Right forelimb (tissue), 1 donor: ENCODE data around the gene EIF4H.
"Not testable (repeated sequence)": the region's sequence is repeated elsewhere in the genome, so short reads cannot be mapped to it uniquely, and the experiment has no call there.

Experiments used
- DNase-seq: peaks from one replicate; pipeline ENCODE4 v3.0.0-alpha.2; 2018

EIF4H gene

DNA sequence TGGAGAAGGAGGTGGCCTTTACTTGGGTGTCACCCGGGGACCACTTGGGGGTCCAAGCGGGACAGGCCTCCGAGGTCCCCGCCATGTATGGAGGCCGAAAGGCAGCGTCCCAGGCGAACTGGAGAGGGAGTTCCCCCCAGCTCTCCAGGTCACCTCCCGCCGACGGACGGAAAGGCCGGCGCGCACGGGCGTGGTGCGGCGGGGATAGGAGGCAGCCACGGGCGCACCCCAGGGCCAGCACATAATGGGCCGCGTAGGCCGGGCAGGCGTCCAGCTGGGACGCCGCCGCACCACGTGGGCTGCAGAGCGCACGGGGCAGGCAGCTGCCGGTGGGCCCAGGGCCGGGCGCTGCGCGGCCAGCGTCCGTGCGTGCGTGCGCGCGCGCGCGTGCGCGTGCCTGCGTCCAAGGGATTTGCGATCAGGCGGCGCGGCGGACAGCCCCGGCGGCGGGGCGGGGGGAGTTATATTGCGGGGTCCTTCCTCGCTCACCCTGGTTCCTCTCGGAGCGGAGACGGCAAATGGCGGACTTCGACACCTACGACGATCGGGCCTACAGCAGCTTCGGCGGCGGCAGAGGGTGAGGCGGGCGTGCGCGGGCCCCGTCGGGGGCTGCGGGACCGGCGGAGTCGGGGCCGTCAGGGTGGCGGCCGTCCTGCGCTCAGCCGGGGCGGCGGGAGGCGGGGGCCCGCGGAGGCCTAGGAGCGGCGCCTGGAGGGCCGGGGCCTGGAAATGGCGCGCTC, at the start of gene EIF4H:
TSS of gene EIF4H (plus strand) at position 491 of the 740 bp plus-strand sequence. CDS start at position 519, 28 bp downstream.
- peak; percentile 99 for DNase-seq

- no peak for DNase-seq
Measured at GRCh38 chr7:74126220-74126880, 47.8 kb upstream of the EIF4H start.

DNA sequence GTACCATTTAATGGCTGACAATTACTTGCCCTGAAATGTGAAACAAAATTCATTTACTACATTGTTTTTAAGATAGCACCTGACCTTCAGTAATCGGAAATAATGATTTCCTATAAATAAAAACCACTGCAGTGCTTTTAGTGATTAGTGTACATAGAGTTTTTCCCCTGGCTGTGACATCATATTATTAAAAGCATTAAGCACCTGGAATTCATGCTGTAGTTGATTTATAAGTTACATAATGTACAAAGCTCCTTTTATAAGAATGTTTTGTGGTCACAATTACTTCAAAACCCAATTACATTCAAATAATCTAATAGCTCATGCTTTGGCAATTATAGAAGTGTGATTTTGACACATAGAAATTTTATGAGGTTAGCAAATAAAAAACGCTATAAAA, 44.3 kb upstream of the EIF4H start:
- no peak for DNase-seq

DNA sequence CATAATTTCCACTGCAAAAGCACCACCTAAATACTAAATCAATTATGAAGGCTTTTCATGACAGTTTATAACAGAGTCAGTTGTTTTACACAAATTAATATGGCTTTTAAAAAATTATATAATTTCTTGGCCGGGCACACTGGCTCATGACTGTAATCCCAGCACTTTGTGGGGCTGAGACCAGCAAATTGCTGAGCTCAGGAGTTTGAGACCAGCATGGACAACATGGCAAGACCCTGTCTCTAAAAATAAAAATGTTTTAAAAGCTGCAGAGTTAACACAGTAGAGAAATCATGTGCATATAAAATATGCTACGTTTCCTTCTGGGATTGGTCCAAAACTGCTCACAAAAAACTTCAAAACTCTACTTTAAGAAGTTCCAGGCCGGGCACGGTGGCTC, 43.6 kb upstream of the EIF4H start:
- no peak for DNase-seq

GRCh38 chr7:74134117-74134620, 40.0 kb upstream of the EIF4H start:
- no peak for DNase-seq

GRCh38 chr7:74138334-74138867, 35.8 kb upstream of the EIF4H start:
- no peak for DNase-seq

DNA sequence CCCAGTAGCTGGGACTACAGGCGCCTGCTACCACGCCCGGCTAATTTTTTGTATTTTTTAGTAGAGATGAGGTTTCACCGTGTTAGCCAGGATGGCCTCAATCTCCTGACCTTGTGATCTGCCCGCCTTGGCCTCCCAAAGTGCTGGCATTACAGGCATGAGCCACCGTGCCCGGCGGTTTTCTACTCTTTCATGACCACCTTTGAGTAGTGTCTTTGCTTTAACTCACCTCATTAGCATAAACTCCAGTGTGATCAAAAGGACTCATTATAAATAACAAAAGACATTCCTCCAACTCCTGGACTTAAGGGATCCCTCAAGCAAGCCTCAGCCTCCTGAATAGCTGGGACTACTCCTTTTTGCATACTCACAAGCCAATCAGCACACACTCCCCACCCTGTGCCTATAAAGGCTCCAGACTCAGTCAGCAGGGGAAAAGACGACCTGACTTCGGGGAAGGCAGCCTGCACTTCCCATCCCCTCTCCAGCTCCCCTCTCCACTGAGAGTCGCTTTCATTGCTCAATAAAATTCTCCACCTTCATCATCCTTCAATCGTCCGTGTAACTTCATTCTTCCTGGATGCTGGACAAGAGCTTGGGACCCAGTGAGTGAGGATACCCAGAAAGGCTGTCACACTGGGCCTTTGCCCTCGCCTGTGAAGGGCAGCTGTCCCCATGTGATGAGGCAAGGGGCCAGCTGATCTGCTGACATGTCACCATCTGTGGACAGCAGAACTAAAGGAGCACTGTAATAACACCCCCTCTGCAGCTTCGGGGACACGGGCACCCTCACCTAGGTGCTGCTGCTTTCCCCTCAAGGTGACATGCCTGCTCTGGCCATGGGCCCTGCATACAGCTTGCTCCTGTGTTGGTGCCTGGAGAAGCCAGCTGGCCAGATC, 35.0 kb upstream of the EIF4H start:
- DNase-seq: no peak

DNA sequence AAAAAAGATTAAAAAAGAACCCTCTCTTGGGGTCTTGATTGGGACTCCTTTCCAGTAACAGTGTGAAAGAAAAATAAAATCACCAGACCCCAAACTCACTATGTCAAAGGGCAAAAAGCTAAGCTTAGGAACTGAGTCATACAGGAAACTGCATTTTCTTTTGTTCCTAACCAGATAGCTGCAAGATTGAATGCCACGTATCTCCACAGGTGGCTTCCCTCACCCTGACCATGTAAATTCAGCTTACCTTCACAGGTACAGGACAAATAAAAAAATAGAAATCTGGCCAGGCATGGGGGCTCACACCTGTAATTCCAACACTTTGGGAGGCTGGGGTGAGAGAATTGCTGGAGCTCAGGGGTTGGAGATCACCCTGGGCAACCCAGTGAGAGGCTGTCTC, 32.5 kb upstream of the EIF4H start:
- DNase-seq: no peak

- DNase-seq: no peak
Measured at GRCh38 chr7:74143383-74143782, 30.8 kb upstream of the EIF4H start.

GRCh38 chr7:74148491-74148890, 25.7 kb upstream of the EIF4H start:
- DNase-seq: no peak

GRCh38 chr7:74149071-74149470, 25.1 kb upstream of the EIF4H start:
- no peak for DNase-seq

GRCh38 chr7:74149603-74150002, 24.6 kb upstream of the EIF4H start:
- DNase-seq: peak; percentile 59

- DNase-seq: no peak
Measured at GRCh38 chr7:74153736-74154135, 20.4 kb upstream of the EIF4H start.

- DNase-seq: no peak
Measured at GRCh38 chr7:74155810-74156395, 18.3 kb upstream of the EIF4H start.

DNA sequence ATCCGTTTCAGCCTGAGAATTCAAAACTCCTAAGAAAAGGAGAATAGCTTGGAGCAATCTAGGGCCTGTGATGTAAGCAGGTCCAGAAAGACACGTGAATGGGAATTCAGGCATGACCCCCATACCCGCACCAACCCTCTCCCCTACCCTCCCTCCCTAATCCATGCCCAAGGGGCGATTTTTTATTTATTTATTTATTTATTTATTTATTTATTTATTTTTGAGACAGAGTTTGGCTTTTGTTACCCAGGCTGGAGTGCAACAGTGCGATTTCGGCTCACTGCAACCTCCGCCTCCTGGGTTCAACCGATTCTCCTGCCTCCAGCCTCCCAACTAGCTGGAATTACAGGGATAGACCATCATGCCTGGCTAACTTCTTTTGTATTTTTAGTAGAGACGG, 16.6 kb upstream of the EIF4H start:
- no peak for DNase-seq

DNA sequence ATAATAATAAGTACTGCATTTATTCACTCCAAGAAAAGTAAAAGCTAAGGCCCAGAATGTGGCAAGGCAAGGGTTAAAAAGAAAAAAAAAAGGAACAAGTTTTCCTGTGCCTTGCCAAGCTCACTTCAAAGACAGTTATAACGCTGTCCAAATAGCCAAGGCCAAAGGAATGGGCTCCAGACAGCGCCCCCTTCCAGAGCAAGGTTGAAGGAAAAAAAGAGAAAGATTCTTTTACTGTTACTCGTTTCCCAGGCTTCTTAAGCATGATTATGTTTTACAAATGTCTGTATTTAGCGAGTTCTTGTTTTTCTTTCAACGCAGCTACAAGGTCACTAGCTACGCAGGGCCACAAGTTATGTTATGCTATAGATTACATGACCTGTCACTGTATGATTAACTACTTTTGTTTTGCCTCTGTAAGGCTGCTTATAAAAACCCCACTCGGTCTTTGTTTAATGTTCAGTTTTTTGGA, 9.1 kb upstream of the EIF4H start:
- no peak for DNase-seq

GRCh38 chr7:74165867-74166593, 8.1 kb upstream of the EIF4H start:
- no peak for DNase-seq

GRCh38 chr7:74167324-74167723, 6.8 kb upstream of the EIF4H start:
- DNase-seq: not testable (repeated sequence)

- no peak for DNase-seq
Measured at GRCh38 chr7:74173074-74173473, 1.1 kb upstream of the EIF4H start.

- no peak for DNase-seq
Measured at GRCh38 chr7:74173491-74173865, 678 bp upstream of the EIF4H start.

DNA sequence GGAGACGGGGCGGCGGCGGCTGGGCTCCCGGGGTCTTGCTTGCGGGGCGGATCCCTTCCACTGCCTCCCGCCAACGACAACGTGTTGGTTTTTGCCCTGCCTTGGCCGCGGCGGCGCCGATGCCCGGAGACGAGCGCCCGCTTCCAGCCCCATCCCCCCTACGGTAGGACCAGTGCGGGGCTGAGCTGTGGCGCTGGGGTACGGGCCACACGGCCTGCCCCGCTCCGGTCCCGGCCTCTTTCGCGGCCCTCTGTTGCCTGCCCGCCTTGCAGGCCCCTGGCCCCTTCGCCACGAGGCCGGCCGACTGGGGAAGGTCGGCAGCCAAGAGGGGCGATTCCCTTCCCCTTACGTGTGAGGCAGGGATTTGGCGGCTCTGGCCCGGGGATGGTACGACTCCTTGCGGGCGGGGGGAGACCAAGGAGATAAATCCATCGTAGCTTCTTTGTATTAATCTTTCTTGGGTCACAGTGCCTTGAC, 488 bp downstream of the EIF4H start:
- peak; percentile 77 for DNase-seq

DNA sequence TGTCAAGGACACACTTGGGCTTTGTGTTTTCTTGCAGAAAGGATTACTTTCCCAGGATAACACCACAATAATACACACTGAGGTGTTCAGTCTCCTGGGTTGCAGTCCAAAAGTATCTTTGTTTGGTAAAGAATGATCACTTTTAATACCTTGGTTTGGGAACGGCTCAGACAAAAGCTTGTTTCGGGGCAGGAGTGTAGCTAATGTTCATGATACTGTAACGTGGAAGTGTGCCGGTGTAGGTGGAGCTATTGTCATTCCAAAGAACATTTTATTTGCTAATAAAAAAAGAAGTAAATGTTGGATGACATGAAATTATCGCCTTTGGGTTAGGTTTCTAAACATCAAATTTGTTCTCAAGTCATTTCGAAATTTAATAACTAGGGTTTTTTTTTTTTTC, 1.2 kb downstream of the EIF4H start:
- DNase-seq: no peak
